CD4-positive, alpha-beta T cell treated with Interleukin-6 for 4 hours (primary cell): ENCODE measurements around the gene SZRD1.
A peak's percentile ranks its signal among the peaks of the same experiment; 100 is the strongest.

Experiments
- DNase-seq: peaks from one replicate; pipeline ENCODE4 v3.0.0-alpha.2; 2020; ENCODE audit warnings: mixed read lengths

The SZRD1 gene

GRCh38 chr1:16367968-16368890, 1.2 kb downstream of the SZRD1 start:
- DNase-seq, result peak; percentile 16

DNA sequence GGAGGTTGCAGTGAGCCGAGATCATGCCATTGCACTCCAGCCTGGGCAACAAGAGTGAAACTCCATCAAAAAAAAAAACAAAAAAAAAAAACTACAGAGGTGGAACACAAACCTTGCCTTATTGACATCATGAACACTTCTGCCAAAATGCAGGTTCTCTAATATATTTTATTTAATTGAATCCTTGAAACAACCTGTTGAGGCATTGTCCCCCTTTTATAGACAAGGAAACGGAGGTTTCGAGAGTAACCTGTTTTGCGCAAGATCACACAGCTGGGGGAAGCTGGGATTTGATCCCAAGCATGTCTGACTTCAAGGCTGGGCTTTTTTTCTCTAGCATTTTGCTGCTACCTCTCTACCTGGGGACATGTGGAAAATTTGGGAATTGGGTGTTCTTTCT, 2.8 kb downstream of the SZRD1 start:
- DNase-seq, result no peak

- no peak for DNase-seq
Measured at GRCh38 chr1:16371725-16372124, 4.7 kb downstream of the SZRD1 start.

DNA sequence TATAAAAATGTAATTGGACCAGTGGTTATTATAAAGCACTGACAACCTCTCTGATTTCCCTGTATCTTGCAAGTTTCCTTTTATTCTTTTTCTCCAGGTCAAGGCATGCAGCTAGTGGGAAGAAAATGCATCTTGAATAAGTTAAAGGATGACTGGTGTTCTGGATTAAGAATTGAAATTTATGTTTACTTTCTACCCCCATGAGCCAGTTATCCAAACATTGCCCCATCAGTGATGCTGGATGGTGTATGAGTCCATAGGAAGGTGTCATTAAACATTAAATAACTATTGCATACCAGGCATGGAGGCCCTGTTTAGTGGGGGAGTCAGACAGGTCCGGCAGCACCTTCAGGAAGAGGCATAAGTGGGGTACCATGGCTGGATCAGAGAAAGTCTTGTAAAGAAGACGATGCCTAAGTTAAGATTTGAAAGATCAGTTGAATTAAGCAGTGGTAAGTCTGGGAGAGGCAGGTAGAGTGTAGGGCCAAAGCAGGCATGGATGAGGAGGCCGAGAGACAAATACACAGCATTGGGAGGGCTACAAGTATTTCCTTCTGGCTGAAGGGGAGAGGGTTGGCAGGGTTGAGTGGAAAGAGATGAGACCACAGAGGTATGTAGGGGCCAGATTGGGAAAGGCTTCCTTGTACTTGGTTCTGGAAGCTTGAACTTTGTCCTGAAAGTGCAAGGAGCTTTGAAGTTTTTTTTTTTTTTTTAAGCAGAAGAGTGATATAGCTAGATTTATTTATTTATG, 5.7 kb downstream of the SZRD1 start:
- no peak for DNase-seq

GRCh38 chr1:16374266-16374665, 7.2 kb downstream of the SZRD1 start:
- DNase-seq, result no peak

DNA sequence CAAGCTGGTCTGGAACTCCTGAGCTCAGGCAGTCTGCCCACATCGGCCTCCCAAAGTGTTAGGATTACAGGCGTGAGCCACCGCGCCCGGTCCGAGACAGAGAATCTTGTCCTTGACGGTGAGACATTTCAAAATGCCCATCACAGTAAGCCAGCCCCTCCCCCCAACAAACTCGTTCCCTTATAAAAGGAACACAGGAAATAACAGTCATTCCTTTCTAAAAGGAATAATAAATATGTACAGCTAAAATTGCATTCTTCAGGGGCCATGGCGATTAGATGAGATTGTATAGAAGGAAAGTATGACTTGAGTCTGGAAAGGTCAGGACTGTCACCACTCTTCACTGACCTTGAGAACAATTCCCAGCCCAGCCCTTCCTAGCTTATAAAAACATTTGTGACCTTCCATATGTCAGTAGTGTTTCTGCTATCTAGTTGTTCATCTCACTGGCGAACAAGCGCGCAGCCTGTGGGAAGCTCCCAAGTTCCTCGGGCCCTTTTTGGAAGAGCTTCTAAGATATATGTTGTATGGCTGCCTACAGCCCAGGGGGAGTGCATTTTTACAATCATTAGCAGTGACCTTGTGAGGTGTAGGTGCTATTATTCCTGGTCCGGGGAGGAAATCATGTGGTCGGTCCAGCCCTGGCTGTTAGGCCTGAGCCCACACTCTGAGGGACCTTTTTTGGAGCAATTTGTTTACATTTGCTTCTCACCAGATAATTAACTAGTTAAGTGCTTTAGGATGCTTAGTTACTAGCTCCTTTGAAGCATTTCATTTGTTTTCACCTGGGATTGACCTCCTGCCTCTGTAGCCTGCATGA, 8.7 kb downstream of the SZRD1 start:
- no peak for DNase-seq

DNA sequence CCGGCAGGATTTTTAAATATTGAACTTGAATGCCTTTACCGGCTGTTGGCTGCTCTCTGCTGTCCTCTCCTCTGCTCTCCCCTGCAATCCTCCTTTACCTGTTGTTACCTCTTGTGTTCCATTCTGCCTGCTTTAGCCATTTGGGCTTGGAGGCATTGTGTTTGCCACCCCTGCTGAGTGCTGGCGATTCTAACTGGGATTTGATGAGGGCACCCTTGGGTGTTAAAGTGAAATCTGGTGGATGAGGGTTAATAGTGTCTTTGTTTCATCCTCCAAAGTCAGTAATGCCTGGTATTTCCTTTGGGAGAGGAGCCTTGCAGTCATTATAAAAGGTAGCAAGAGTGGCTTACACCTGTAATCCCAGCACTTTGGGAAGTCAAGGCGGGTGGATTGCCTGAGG, 9.9 kb downstream of the SZRD1 start:
- no peak for DNase-seq

- no peak for DNase-seq
Measured at GRCh38 chr1:16378443-16378842, 11.4 kb downstream of the SZRD1 start.

DNA sequence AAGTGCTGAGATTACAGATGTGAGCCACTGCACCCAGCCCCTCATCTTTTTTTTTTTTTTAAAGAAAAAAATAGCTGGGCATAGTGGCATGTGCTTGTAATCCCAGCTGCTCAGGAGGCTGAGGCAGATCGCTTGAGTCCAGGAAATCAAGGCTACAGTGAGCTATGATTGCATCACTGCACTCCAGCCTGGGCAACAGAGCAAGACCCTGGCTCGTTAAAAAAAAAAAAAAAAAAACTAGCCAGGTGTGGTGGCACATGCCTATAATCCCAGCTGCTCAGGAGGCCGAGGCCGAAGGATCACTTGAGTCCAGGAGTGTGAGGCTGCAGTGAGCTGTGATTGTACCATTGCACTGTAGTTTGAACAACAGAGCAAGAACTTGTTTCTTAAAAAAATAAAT, 13.8 kb downstream of the SZRD1 start:
- no peak for DNase-seq

DNA sequence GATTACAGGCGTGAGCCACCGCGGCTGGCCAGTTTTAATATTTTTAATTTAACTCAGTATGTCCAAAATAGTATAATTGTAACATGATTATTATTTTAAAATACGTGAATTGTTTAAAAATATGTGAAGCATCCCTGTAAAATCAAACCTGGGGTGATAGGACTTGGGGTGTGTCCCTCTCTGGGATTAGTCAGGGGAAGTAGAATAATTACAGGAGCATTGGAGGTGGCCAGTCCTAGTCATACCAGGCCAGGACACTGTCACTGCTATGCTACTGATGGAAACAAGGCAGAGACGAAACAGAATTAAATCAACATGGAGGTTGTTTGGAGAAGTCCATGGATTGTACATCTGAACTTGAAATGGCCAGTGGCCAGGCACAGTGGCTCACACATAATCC, 16.8 kb downstream of the SZRD1 start:
- DNase-seq, result no peak

- DNase-seq, result no peak
Measured at GRCh38 chr1:16385659-16386453, 18.8 kb downstream of the SZRD1 start.

DNA sequence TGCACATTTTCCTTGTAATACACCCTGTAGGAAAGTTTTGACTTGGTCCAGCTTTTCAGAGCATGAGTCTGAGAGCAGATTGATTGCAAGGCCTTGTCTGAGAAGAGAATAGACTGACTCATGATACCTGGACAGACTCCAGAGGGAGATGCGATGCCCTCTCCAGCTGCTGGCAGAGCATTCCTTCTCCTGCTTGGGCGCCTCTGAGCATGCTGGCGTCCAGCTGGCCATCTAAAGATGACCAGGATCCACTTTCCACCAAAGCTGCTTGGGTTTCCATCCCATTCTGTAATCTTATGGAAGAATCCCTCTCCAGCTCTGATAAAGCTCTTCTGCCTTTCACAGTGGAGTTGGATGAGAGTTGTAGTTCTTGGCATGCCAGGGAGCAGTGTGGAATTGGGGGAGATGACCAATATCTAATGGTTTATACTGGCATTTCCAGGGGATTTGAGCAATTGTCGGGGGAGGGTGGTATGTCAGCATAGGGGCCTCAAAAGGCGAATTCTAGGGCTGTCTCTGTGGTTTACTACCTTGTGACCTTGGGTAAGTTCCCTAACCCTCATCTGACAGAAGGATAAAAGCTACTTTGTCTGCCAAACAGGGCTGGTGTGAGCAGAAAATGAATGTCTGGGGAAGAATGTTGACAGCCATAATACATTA, 19.5 kb downstream of the SZRD1 start:
- DNase-seq, result no peak

DNA sequence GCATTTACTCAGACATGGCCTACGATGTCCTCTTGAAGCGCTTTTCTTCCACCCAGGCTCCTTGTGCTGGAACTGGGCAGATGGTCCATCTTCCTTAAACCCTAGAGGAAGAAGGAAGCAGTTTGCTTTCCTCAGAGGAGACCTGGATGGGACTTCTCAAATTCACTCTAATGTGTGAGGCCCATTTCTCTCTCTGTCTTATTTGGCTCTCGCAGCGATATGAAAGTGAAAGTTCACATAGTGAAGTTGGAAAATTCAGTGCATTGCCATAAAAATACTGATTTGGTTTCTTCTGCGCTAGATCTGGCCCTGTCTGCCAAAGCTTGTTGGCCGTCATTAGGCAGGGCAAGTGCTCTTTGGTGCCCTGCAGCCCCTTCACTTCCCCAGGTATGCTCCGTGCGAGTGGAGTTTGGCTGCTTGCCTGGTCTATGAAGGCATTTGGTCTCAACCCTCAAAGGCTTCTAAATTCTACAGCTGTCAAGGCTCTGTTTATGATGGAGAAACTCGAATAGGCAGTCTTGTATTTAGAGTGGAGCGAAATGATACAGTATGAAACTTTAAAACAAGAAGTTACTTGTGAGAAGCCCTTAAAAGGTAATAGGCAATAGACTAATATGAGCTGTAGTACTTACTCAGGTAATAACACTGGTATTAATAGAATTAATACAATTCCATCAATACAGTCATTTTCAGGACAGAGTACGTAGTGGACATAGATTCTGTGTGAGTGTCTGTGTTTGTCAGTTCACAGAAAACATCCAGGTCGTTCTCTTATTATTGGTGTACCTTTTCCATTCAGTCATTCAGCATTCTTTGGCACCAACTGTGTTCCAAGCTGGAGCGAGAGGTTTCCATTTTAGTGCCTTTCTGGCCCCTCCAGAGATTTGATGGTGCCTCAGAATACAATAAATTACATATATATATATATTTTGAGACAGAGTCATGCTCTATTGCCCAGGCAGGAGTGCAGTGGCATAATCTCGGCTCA, 20.5 kb downstream of the SZRD1 start:
- DNase-seq, result no peak

DNA sequence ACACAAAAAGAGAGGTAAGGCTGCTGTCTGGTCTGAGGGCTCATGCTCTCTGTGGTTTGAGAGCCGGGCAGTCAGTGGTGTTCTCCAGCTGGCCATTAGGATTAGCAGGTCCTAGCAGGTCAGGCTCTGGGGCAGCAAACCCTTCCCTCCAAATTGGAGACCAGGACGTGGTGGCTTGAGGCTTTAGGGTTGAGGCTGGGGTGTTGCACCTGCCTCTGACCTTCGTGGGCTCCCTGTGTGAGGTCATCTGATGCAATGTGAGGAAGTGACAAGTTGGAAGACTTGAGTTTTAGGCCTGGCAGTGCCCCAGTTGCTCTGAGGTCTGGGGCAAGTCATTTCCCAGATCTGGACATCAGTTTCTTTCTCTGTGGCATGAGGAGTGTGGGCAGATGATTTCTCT, 24.4 kb downstream of the SZRD1 start:
- no peak for DNase-seq

DNA sequence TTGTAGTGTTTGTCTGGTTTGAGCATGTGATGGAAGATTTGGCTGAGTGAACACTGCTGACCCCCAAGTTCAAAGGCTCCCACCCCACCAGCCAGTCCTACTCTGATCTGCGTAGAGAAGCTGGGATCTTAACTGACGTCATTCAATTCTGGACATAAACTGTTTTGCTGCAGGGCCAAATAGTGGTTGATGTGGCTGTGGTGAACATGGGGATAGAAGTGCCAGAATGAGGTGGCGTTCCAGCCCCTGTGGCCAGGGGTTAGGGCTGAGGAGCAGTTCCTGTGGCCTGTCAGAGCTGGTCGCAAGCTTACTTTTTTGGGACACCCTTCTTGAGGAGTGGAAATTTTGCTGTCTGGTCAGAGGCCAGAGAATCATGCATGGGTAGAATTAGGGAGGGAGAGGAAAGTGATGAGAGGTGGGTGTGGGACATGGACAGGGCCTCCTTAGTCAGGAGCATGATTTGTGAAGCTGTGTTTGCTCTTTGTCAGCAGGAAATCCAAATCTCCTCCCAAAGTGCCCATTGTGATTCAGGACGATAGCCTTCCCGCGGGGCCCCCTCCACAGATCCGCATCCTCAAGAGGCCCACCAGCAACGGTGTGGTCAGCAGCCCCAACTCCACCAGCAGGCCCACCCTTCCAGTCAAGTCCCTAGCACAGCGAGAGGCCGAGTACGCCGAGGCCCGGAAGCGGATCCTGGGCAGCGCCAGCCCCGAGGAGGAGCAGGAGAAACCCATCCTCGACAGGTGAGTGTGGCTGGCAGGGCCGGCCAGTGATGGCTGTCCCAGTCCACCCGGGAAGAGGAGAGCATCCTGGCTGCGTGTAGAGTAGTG, 25.9 kb downstream of the SZRD1 start:
- DNase-seq, result no peak

- no peak for DNase-seq
Measured at GRCh38 chr1:16393570-16394521, 26.8 kb downstream of the SZRD1 start.

DNA sequence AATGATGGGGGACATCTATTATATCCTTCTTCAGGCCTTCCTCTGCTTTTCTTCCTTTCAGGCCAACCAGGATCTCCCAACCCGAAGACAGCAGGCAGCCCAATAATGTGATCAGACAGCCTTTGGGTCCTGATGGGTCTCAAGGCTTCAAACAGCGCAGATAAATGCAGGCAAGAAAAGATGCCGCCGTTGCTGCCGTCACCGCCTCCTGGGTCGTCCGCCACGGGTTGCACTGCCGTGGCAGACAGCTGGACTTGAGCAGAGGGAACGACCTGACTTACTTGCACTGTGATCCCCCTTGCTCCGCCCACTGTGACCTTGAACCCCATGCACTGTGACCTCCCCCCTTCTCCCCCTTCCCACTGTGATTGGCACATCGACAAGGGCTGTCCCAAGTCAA, 27.9 kb downstream of the SZRD1 start:
- no peak for DNase-seq

- no peak for DNase-seq
Measured at GRCh38 chr1:16396591-16396990, 29.5 kb downstream of the SZRD1 start.
